C4-2B (cell line): Measurements from ENCODE around the gene IWS1.

Source experiments
- CTCF ChIP-seq: fragments of 450-650 bp; conservative IDR thresholded peaks from 2 replicates; pipeline ENCODE4 v1.5.1; 2017; ENCODE audit warnings: mild to moderate bottlenecking
- ZFX ChIP-seq: fragments of 450-650 bp; IDR thresholded peaks from 2 replicates; pipeline ENCODE4 v1.6.1; 2017

GRCh38 chr2:127437781-127438726 is 88.2 kb downstream of the IWS1 start:
- no peak for TF ChIP-seq CTCF
- no peak for TF ChIP-seq ZFX
